Astrocyte (in vitro differentiated cells and primary cell): ENCODE data around the gene BTN2A1. TPM values are rescaled to one million over a fixed set of nuclear protein-coding genes. Genes with fewer than 3 reads are reported as not detected.

ENCODE experiments used
- DNase-seq: peaks from one replicate; pipeline ENCODE4 v3.0.0-alpha.2; 2010; ENCODE audit warnings: low read depth
- FAIRE-seq: peaks from 2 replicates; lab custom pipeline; 2011; peaks lifted over from hg19 to GRCh38; lab: Jason Lieb, UNC
- H2AFZ ChIP-seq: 2 replicates; pipeline ENCODE4 v1.6.0; 2012; ENCODE audit warnings: low read depth, low read length, inconsistent platforms
- H3K27ac ChIP-seq: 2 replicates; pipeline ENCODE4 v1.5.1; 2011; ENCODE audit warnings: low read depth, low read length, inconsistent platforms
- H3K27me3 ChIP-seq: 2 replicates; pipeline ENCODE4 v1.6.0; 2011; ENCODE audit warnings: low read length, inconsistent platforms; ENCODE audit not compliant: insufficient read depth
- H3K36me3 ChIP-seq: 2 replicates; pipeline ENCODE4 v1.5.1; 2011; ENCODE audit warnings: low read length, inconsistent platforms; ENCODE audit not compliant: insufficient read depth
- H3K4me1 ChIP-seq: 2 replicates; pipeline ENCODE4 v1.5.1; 2011; ENCODE audit warnings: low read length, inconsistent platforms; ENCODE audit not compliant: insufficient read depth
- H3K4me2 ChIP-seq: 2 replicates; pipeline ENCODE4 v1.6.0; 2012; ENCODE audit warnings: low read length, inconsistent platforms
- H3K4me3 ChIP-seq: 2 replicates; pipeline ENCODE4 v1.5.1; 2011; ENCODE audit warnings: low read depth, mild to moderate bottlenecking, low read length, inconsistent platforms; ENCODE audit not compliant: insufficient read depth
- H3K79me2 ChIP-seq: 2 replicates; pipeline ENCODE4 v1.6.0; 2012; ENCODE audit warnings: mild to moderate bottlenecking, low read length, inconsistent platforms; ENCODE audit not compliant: insufficient read depth
- H3K9ac ChIP-seq: 2 replicates; pipeline ENCODE4 v1.6.0; 2012; ENCODE audit warnings: mild to moderate bottlenecking, low read length, inconsistent platforms
- H3K9me3 ChIP-seq: 2 replicates; pipeline ENCODE4 v1.5.1; 2012; ENCODE audit warnings: low read depth, mild to moderate bottlenecking, low read length, inconsistent platforms; ENCODE audit not compliant: insufficient read depth
- H4K20me1 ChIP-seq: 2 replicates; pipeline ENCODE4 v1.6.0; 2012; ENCODE audit warnings: low read length, inconsistent platforms; ENCODE audit not compliant: insufficient read depth
- H3K27ac Mint-ChIP-seq: one replicate; pipeline ENCODE4 v1.8.0; 2021; ENCODE audit warnings: mild to moderate bottlenecking, mixed read lengths; ENCODE audit not compliant: unreplicated experiment
- H3K27me3 Mint-ChIP-seq: one replicate; pipeline ENCODE4 v1.8.0; 2021; ENCODE audit warnings: low read depth, mixed read lengths; ENCODE audit not compliant: unreplicated experiment
- H3K36me3 Mint-ChIP-seq: one replicate; pipeline ENCODE4 v1.8.0; 2021; ENCODE audit warnings: low read depth, mixed read lengths; ENCODE audit not compliant: unreplicated experiment
- H3K4me1 Mint-ChIP-seq: one replicate; pipeline ENCODE4 v1.8.0; 2021; ENCODE audit warnings: low read depth, mixed read lengths; ENCODE audit not compliant: unreplicated experiment
- H3K4me3 Mint-ChIP-seq: one replicate; pipeline ENCODE4 v1.8.0; 2021; ENCODE audit warnings: mild to moderate bottlenecking, moderate library complexity, mixed read lengths; ENCODE audit not compliant: unreplicated experiment
- H3K9me3 Mint-ChIP-seq: one replicate; pipeline ENCODE4 v1.8.0; 2021; ENCODE audit warnings: mild to moderate bottlenecking, mixed read lengths; ENCODE audit not compliant: unreplicated experiment
- EZH2 ChIP-seq: IDR thresholded peaks from 2 replicates; pipeline ENCODE4 v1.6.1; 2012; ENCODE audit warnings: mild to moderate bottlenecking, low read length, inconsistent platforms; ENCODE audit not compliant: insufficient read depth
- total RNA-seq: library from RNA; stranded (reverse); gene quantifications from 2 replicates; pipeline ENCODE4 v1.2.1, GENCODE V29; 2021
- TF ChIP-seq, protein P1 (sequence below): IDR thresholded peaks from 2 replicates; pipeline ENCODE4 v1.5.1; 2011; ENCODE audit warnings: low read depth, mild to moderate bottlenecking, inconsistent platforms, low read length, moderate library complexity; ENCODE audit not compliant: insufficient read depth

The BTN2A1 gene
- total RNA-seq, 1 donor from 2014 or later, result 50.4 TPM

DNA sequence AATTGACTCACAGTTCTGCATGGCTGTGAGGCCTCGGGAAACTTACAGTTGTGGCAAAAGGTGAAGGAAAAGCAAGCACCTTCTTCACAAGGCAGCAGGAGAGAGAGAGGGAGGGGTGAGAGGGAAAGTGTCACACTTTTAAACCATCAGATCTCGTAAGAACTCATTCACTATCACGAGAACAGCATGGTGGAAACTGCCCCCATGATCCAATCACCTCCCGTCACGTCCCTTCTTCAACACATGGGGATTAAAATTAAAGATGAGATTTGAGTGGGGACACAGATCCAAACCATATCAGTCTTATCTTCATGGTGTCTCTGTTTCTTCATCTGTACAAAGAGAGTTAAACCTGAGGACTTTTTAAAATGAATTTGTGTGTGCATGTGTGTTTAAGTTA is 28.6 kb downstream of the BTN2A1 start:
- Mint-ChIP-seq H3K4me1 (no peaks in the 10 kb centered on the region), H3K27me3 (peaks cover 8% of the 10 kb centered on the region), H3K9me3 (peaks cover 7% of the 10 kb centered on the region), H3K36me3 (peaks cover under 1% of the 10 kb centered on the region), H3K27ac (no peak overlapping the region), H3K4me3 (no peak overlapping the region)
- TF ChIP-seq, protein P1, sequence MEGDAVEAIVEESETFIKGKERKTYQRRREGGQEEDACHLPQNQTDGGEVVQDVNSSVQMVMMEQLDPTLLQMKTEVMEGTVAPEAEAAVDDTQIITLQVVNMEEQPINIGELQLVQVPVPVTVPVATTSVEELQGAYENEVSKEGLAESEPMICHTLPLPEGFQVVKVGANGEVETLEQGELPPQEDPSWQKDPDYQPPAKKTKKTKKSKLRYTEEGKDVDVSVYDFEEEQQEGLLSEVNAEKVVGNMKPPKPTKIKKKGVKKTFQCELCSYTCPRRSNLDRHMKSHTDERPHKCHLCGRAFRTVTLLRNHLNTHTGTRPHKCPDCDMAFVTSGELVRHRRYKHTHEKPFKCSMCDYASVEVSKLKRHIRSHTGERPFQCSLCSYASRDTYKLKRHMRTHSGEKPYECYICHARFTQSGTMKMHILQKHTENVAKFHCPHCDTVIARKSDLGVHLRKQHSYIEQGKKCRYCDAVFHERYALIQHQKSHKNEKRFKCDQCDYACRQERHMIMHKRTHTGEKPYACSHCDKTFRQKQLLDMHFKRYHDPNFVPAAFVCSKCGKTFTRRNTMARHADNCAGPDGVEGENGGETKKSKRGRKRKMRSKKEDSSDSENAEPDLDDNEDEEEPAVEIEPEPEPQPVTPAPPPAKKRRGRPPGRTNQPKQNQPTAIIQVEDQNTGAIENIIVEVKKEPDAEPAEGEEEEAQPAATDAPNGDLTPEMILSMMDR, result no peak
- no peak for TF ChIP-seq EZH2
- FAIRE-seq, result no peak
- no peak overlapping the region for H3K4me2 ChIP-seq
- no peaks in the 10 kb centered on the region for H3K27me3 ChIP-seq
- no peak overlapping the region for H3K4me3 ChIP-seq
- no peaks in the 10 kb centered on the region for H3K36me3 ChIP-seq
- H3K79me2 ChIP-seq, result no peaks in the 10 kb centered on the region
- no peak overlapping the region for H3K9ac ChIP-seq
- no peak for DNase-seq
- no peak overlapping the region for H3K27ac ChIP-seq
- H4K20me1 ChIP-seq, result no peaks in the 10 kb centered on the region
- H3K4me1 ChIP-seq, result no peaks in the 10 kb centered on the region
- peaks cover 6% of the 10 kb centered on the region for H3K9me3 ChIP-seq
- H2AFZ ChIP-seq, result no peak overlapping the region

DNA sequence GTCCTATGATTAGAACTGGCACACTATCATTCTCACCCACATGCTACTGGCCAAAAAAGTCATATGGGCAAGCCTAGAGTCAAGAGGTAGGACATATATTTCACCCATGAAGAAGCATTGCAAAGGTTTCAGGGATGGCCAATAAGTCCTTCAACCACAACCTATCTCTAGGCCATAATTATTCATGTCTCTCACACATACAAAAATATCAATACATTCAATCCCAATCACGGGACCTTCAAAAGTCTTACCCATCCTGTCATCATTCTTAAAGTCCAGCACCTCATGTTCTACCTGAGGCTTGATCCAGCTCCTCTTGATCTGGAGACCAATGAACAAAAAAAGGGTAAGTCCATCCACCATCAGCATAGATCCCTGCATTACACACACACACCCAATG is 29.7 kb downstream of the BTN2A1 start:
- no peak overlapping the region for H3K27ac ChIP-seq
- no peak overlapping the region for H3K4me2 ChIP-seq
- H3K9me3 ChIP-seq, result peaks cover 6% of the 10 kb centered on the region
- no peak overlapping the region for H3K4me3 Mint-ChIP-seq
- H3K36me3 ChIP-seq, result no peaks in the 10 kb centered on the region
- peaks cover 7% of the 10 kb centered on the region for H3K9me3 Mint-ChIP-seq
- no peaks in the 10 kb centered on the region for H3K36me3 Mint-ChIP-seq
- no peaks in the 10 kb centered on the region for H4K20me1 ChIP-seq
- DNase-seq, result no peak
- H3K4me1 ChIP-seq, result no peaks in the 10 kb centered on the region
- H3K79me2 ChIP-seq, result no peaks in the 10 kb centered on the region
- peaks cover 8% of the 10 kb centered on the region for H3K27me3 Mint-ChIP-seq
- no peak for TF ChIP-seq EZH2
- TF ChIP-seq, protein P1, result no peak
- H3K4me1 Mint-ChIP-seq, result no peaks in the 10 kb centered on the region
- no peak for FAIRE-seq
- H2AFZ ChIP-seq, result no peak overlapping the region
- no peak overlapping the region for H3K9ac ChIP-seq
- H3K4me3 ChIP-seq, result no peak overlapping the region
- H3K27me3 ChIP-seq, result no peaks in the 10 kb centered on the region
- no peak overlapping the region for H3K27ac Mint-ChIP-seq

DNA sequence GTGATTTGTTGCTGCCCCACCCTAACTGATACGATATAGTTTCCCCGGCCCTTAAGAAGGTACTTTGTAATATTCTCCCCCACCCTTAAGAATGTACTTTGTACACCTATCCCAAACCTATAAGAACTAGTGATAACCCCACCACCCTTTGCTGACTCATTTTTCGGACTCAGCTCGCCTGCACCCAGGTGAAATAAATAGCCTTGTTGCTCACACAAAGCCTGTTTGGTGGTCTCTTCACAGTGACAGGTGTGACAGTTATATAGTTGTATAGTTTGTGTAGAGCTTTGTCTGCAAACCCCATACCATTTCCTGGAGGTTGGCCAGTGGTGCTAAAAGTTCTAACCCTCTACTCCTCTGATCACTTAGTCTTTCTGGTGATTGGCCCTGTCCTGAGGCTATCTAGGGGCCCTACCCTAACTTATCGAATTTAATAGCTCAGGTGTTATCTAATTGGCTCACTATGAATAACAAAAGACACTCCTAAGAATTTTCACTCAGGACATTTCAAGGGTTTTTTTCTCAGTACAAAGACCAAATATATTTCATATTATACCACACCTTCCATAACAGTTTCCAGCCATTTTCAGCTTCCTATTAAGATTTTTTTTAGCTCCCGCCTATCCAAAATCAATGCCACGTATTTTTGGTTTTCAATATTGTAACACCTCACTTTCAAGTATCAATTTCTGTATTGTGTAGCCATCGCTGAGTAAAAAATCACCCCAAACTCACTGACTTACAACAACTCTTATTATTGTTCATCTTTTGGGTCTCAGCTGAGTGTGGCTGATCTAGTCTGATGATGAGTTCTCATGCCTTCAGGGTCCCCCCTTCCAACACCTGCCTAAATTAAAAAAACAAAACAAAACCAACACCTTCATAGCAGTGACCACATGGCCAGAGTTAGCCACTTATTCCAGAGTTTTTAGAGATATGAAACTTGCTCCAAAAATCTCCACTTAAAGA is 32.5 kb downstream of the BTN2A1 start:
- no peak for FAIRE-seq
- Mint-ChIP-seq H3K4me1 (peaks cover 3% of the 10 kb centered on the region), H3K27ac (no peak overlapping the region), H3K27me3 (peaks cover 8% of the 10 kb centered on the region), H3K9me3 (peaks cover 7% of the 10 kb centered on the region), H3K36me3 (no peaks in the 10 kb centered on the region), H3K4me3 (no peak overlapping the region)
- H3K4me3 ChIP-seq, result no peak overlapping the region
- no peak overlapping the region for H2AFZ ChIP-seq
- no peak overlapping the region for H3K27ac ChIP-seq
- H3K27me3 ChIP-seq, result peaks cover 4% of the 10 kb centered on the region
- H3K4me1 ChIP-seq, result no peaks in the 10 kb centered on the region
- no peak for TF ChIP-seq EZH2
- TF ChIP-seq, protein P1, result no peak
- no peak overlapping the region for H3K9ac ChIP-seq
- H3K79me2 ChIP-seq, result no peaks in the 10 kb centered on the region
- H3K9me3 ChIP-seq, result peaks cover 6% of the 10 kb centered on the region
- no peak overlapping the region for H3K4me2 ChIP-seq
- H4K20me1 ChIP-seq, result no peaks in the 10 kb centered on the region
- no peak for DNase-seq
- H3K36me3 ChIP-seq, result no peaks in the 10 kb centered on the region
